Chondrocyte (in vitro differentiated cells): ENCODE results near the gene KPNA6. TPM values are rescaled to one million over a fixed set of nuclear protein-coding genes. Genes with fewer than 3 reads are reported as not detected.
"Not testable (repeated sequence)": the region's sequence is repeated elsewhere in the genome, so short reads cannot be mapped to it uniquely, and the experiment has no call there.

Experiments used
- DNase-seq: peaks from one replicate; pipeline ENCODE4 v3.0.0; 2021; ENCODE audit warnings: mixed read lengths, low spot score
- H3K27ac Mint-ChIP-seq: one replicate; pipeline ENCODE4 v1.8.0; 2021; ENCODE audit warnings: mild to moderate bottlenecking, moderate library complexity, mixed read lengths; ENCODE audit not compliant: unreplicated experiment
- H3K27me3 Mint-ChIP-seq: 2 replicates; pipeline ENCODE4 v1.8.0; 2021; ENCODE audit warnings: low read depth, mixed read lengths
- H3K36me3 Mint-ChIP-seq: 2 replicates; pipeline ENCODE4 v1.8.0; 2021; ENCODE audit warnings: low read depth, mixed read lengths
- H3K4me1 Mint-ChIP-seq: 2 replicates; pipeline ENCODE4 v1.8.0; 2021; ENCODE audit warnings: low read depth, mild to moderate bottlenecking, mixed read lengths
- H3K4me3 Mint-ChIP-seq: one replicate; pipeline ENCODE4 v1.8.0; 2021; ENCODE audit warnings: mild to moderate bottlenecking, moderate library complexity, mixed read lengths; ENCODE audit not compliant: unreplicated experiment
- H3K9me3 Mint-ChIP-seq: 2 replicates; pipeline ENCODE4 v1.8.0; 2021; ENCODE audit warnings: low read depth, mixed read lengths
- CTCF ChIP-seq: fragments of 200-600 bp; sonication (generic); IDR thresholded peaks from 2 replicates; pipeline ENCODE4 v1.5.0; 2021; ENCODE audit warnings: antibody characterized with exemption, mild to moderate bottlenecking, moderate library complexity
- total RNA-seq: library from RNA; stranded (reverse); gene quantifications from 3 replicates; pipeline ENCODE4 v1.2.1, GENCODE V29; 2021

Gene KPNA6
- total RNA-seq, 1 donor from 2014 or later = 80.9 TPM

- DNase-seq = no peak
- H3K4me3 Mint-ChIP-seq = no peak overlapping the region
- H3K27ac Mint-ChIP-seq = no peak overlapping the region
- no peak for TF ChIP-seq CTCF
- no peaks in the 10 kb centered on the region for H3K9me3 Mint-ChIP-seq
- H3K36me3 Mint-ChIP-seq = no peaks in the 10 kb centered on the region
- peaks cover 53% of the 10 kb centered on the region for H3K4me1 Mint-ChIP-seq
- no peaks in the 10 kb centered on the region for H3K27me3 Mint-ChIP-seq
Measured at GRCh38 chr1:32111789-32112188, 3.9 kb downstream of the KPNA6 start.

- H3K4me3 Mint-ChIP-seq = no peak overlapping the region
- no peaks in the 10 kb centered on the region for H3K27me3 Mint-ChIP-seq
- no peaks in the 10 kb centered on the region for H3K9me3 Mint-ChIP-seq
- no peak for DNase-seq
- no peaks in the 10 kb centered on the region for H3K36me3 Mint-ChIP-seq
- peaks cover 53% of the 10 kb centered on the region for H3K4me1 Mint-ChIP-seq
- no peak for TF ChIP-seq CTCF
- H3K27ac Mint-ChIP-seq = no peak overlapping the region
Measured at GRCh38 chr1:32112806-32113375, 5.0 kb downstream of the KPNA6 start.

- H3K9me3 Mint-ChIP-seq, H3K27ac Mint-ChIP-seq, H3K4me3 Mint-ChIP-seq, H3K27me3 Mint-ChIP-seq, H3K36me3 Mint-ChIP-seq, DNase-seq: not testable (repeated sequence)
- peaks cover 56% of the 10 kb centered on the region for H3K4me1 Mint-ChIP-seq
Measured at GRCh38 chr1:32113436-32113835, 5.6 kb downstream of the KPNA6 start.

GRCh38 chr1:32114420-32114819 is 6.6 kb downstream of the KPNA6 start:
- H3K27ac Mint-ChIP-seq = no peak overlapping the region
- no peaks in the 10 kb centered on the region for H3K36me3 Mint-ChIP-seq
- no peaks in the 10 kb centered on the region for H3K27me3 Mint-ChIP-seq
- no peak for DNase-seq
- no peak for TF ChIP-seq CTCF
- no peaks in the 10 kb centered on the region for H3K9me3 Mint-ChIP-seq
- peaks cover 46% of the 10 kb centered on the region for H3K4me1 Mint-ChIP-seq
- no peak overlapping the region for H3K4me3 Mint-ChIP-seq

GRCh38 chr1:32115496-32115895 is 7.6 kb downstream of the KPNA6 start:
- no peak overlapping the region for H3K27ac Mint-ChIP-seq

More at GRCh38 chr1:32115496-32115895, 7.6 kb downstream of the KPNA6 start:
- no peak for DNase-seq
- H3K4me1 Mint-ChIP-seq = peaks cover 35% of the 10 kb centered on the region
- no peak for TF ChIP-seq CTCF
- no peaks in the 10 kb centered on the region for H3K27me3 Mint-ChIP-seq
- H3K9me3 Mint-ChIP-seq = no peaks in the 10 kb centered on the region
- H3K36me3 Mint-ChIP-seq = no peaks in the 10 kb centered on the region
- H3K4me3 Mint-ChIP-seq = no peak overlapping the region
